Measurements from ENCODE around the gene THADA.
A peak's percentile ranks its signal among the peaks of the same experiment; 100 is the strongest.

THADA gene

DNA sequence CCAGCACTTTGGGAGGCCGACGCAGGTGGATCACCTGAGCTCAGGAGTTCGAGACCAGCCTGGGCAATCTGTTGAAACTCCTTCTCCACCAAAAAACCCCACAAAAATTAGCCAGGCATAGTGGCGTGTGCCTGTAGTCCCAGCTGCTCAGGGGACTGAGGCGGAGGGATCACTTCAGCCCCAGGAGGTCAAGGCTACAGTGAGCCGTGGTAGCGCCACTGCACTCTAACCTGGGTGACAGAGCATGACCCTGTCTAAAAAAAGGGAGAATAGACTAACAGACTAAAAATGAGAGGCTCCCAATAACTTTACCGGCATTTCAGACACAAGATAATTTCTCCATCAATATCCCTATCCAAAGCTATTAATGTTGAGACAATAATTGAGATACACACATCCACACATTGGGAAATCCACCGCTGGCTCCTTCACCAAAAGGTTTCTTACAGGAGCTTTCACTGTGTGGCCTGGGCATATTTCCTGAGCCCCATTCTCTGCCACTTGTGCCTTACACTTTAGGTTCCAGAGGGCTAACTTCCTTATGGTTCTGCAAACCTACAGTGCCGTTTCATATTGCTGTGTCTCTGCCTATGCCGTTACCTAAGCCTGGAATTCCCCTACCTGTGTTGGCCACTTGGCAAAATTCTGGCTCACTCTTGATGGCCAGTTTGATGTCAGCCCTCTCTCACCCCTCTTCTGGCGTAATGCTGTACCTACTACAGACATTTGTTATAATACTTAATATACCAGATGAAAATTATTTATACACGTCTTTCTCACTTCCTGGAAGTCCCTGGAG is 253.7 kb downstream of the THADA start:
- TF ChIP-seq, protein P1, sequence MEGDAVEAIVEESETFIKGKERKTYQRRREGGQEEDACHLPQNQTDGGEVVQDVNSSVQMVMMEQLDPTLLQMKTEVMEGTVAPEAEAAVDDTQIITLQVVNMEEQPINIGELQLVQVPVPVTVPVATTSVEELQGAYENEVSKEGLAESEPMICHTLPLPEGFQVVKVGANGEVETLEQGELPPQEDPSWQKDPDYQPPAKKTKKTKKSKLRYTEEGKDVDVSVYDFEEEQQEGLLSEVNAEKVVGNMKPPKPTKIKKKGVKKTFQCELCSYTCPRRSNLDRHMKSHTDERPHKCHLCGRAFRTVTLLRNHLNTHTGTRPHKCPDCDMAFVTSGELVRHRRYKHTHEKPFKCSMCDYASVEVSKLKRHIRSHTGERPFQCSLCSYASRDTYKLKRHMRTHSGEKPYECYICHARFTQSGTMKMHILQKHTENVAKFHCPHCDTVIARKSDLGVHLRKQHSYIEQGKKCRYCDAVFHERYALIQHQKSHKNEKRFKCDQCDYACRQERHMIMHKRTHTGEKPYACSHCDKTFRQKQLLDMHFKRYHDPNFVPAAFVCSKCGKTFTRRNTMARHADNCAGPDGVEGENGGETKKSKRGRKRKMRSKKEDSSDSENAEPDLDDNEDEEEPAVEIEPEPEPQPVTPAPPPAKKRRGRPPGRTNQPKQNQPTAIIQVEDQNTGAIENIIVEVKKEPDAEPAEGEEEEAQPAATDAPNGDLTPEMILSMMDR (conservative IDR thresholded peaks at IDR 0.05; ENCODE audit: low read depth, low read length) = no peak
- no peak overlapping the region for H3K4me3 ChIP-seq (ENCODE audit: low read depth, low read length)
- DNase-seq (ENCODE audit: low read depth) = no peak

DNA sequence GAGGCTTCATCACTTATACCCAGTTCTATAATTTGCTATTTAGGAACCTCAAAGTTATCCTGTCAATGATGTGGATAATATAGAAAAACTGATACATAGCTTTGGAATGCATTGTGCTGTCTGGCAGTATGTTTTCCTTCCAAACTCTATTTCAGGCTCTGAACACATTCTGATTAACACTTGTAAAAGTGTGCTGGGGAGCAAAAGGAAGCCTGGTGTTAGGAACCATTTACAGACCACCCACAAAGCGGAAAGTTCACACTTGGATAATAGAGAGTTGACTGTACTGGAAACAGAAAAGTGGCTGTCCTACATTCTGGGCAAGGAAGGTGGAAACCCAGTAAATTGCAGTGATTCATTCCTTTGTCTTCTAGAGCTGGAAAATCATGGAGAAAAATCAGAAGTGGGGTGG is 254.9 kb downstream of the THADA start:
- no peak overlapping the region for H3K4me3 ChIP-seq (ENCODE audit: low read depth, low read length)
- TF ChIP-seq, protein P1 (conservative IDR thresholded peaks at IDR 0.05; ENCODE audit: low read depth, low read length) = no peak
- peak; percentile 77 for DNase-seq (ENCODE audit: low read depth)

DNA sequence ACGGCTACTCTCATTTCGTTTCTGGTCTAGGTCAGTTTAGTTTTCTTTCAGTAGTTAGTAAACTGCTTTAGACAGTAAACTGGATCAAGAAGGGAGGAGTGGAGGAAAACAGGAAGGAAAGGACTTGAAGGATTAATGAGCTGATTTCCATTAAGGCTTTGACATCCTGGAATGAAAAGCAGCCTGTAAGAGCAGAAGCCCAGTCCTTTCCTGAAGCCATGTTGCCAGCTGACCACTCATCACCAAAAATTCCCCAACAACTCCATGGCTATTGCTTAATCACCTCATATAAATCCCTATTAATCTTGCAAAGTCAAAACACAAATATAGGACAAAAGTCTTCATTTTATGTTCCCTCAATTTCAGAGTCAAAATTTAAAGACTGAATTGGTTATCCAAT is 255.8 kb downstream of the THADA start:
- H3K4me3 ChIP-seq (ENCODE audit: low read depth, low read length) = no peak overlapping the region
- peak; percentile 43 for DNase-seq (ENCODE audit: low read depth)
- TF ChIP-seq, protein P1 (conservative IDR thresholded peaks at IDR 0.05; ENCODE audit: low read depth, low read length) = no peak

DNA sequence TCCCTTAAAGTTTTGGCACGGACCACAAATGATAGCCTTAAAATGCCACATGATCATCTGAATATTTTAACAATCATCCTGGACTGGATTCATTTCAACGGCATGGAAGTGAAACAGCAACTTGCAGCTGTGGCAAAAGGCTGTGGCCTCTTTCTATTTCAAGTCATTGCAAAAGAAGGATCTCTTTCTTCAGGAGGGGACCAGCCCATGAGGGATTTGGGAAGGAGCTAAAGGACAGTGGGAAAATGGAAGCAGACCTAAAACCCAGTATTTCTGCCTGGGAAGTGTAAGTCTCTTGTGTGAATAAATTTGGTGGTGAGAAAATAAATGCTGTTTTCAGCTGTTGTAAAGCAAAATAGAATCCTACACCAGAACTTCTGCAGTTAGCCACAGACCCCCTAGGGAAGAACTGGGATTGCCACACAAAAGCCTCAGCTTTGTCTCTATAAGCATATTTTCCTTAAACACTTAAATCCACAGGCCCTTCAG is 262.1 kb downstream of the THADA start:
- TF ChIP-seq, protein P1 (conservative IDR thresholded peaks at IDR 0.05; ENCODE audit: low read depth, low read length) = no peak
- peak; percentile 82 for DNase-seq (ENCODE audit: low read depth)
- no peak overlapping the region for H3K4me3 ChIP-seq (ENCODE audit: low read depth, low read length)

DNA sequence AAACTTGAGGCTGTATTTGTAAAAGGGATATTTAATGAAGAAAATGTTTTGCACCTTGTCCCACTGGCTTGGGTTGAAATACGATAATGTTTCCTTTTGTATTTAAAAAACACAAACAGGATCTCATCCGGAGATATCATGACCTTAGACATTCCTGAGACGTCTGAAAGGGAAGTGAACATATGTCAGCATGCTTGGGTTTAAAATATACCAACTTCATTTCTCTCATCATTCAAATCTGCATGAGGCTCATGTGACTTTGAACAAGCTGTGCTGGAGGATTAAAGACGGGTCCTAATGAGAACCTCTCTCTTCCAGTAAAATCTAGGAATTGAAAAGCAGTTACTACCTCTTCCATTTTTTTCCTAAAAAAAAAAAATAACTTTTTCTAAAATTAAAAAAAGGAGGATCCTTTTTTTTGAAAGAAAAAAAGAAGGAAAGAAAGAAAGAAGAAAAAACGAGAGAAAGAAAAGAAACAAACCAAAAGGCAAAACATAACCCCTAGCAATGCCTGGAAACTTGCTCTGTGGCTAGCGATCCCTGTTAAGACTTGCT is 262.7 kb downstream of the THADA start:
- no peak overlapping the region for H3K4me3 ChIP-seq (ENCODE audit: low read depth, low read length)
- TF ChIP-seq, protein P1 (conservative IDR thresholded peaks at IDR 0.05; ENCODE audit: low read depth, low read length) = no peak
- peak; percentile 76 for DNase-seq (ENCODE audit: low read depth)

DNA sequence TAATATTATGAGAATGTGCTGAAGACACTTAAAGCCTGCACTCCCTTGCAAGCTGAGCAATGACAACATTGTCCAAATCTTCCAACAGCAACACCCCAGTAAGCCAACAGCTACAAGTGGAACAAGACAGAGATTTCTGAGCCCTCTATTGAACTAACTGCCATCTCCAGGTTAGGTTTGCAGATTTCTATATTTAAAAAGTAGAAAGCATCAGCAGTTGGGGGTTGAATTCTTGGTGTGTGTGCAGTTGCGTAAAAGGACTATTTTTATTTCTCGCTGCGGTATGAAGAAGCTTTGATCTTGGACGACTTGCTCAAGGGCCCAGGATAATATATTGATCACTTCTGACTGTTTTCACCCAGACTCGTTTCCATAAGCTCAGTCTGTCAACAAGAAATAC is 263.2 kb downstream of the THADA start:
- TF ChIP-seq, protein P1 (conservative IDR thresholded peaks at IDR 0.05; ENCODE audit: low read depth, low read length) = no peak
- DNase-seq (ENCODE audit: low read depth) = peak; percentile 52
- no peak overlapping the region for H3K4me3 ChIP-seq (ENCODE audit: low read depth, low read length)
